NB4 (cell line): ENCODE data around the gene CALN1.
"Not testable (repeated sequence)": the region's sequence is repeated elsewhere in the genome, so short reads cannot be mapped to it uniquely, and the experiment has no call there.

Experiments used
- DNase-seq: peaks from one replicate; pipeline ENCODE4 v3.0.0; 2010; ENCODE audit warnings: low read depth
- H3K4me3 ChIP-seq: one replicate; pipeline ENCODE4 v1.5.1; 2011; ENCODE audit warnings: mild to moderate bottlenecking, low read depth, low read length, moderate library complexity
- CTCF ChIP-seq: IDR thresholded peaks from one replicate; pipeline ENCODE4 v1.5.1; 2012; ENCODE audit warnings: low read depth, low read length
- MYC ChIP-seq: IDR thresholded peaks from 2 replicates; pipeline ENCODE4 v1.6.1; 2011; ENCODE audit warnings: low read depth, low read length
- POLR2A ChIP-seq: IDR thresholded peaks from 2 replicates; pipeline ENCODE4 v1.6.1; 2011; ENCODE audit warnings: mild to moderate bottlenecking; ENCODE audit not compliant: insufficient read length; ENCODE audit errors: extremely low read depth
- TF ChIP-seq, protein P1 (sequence below): IDR thresholded peaks from 2 replicates; pipeline ENCODE4 v1.6.1; 2011; ENCODE audit warnings: low read depth, low read length

CALN1 gene

GRCh38 chr7:72219500-72219899 is 192.6 kb downstream of the CALN1 start:
- H3K4me3 ChIP-seq, result no peak overlapping the region
- TF ChIP-seq MYC, result no peak
- TF ChIP-seq POLR2A, result no peak
- TF ChIP-seq, protein P1, sequence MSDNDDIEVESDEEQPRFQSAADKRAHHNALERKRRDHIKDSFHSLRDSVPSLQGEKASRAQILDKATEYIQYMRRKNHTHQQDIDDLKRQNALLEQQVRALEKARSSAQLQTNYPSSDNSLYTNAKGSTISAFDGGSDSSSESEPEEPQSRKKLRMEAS, result no peak
- TF ChIP-seq CTCF, result no peak
- DNase-seq, result no peak

DNA sequence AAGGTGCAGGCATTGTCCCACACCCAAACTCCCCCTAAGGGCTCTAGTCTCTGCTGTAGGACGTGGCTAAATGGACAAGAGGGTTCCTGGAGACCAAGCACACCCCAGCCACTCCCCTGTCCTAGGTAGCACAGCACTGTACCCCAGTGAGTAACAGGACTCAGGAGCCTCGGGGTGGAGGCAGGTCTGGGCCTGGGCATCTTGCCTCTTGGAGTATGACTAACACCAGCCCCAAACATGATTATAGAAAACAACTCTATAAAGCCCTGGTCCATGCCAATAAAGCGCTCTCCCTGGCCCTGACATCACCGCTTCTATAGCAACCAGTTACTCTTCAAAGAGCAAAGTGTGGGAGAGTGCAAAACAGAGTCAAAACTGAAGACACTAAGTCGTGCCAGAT is 195.0 kb downstream of the CALN1 start:
- H3K4me3 ChIP-seq, result no peak overlapping the region
- no peak for TF ChIP-seq POLR2A
- TF ChIP-seq, protein P1, result no peak
- no peak for DNase-seq

- DNase-seq, result no peak
- TF ChIP-seq CTCF (no peak), MYC (no peak)
- TF ChIP-seq, protein P1, result no peak
- no peak overlapping the region for H3K4me3 ChIP-seq
Measured at GRCh38 chr7:72213769-72214168, 198.4 kb downstream of the CALN1 start.

DNA sequence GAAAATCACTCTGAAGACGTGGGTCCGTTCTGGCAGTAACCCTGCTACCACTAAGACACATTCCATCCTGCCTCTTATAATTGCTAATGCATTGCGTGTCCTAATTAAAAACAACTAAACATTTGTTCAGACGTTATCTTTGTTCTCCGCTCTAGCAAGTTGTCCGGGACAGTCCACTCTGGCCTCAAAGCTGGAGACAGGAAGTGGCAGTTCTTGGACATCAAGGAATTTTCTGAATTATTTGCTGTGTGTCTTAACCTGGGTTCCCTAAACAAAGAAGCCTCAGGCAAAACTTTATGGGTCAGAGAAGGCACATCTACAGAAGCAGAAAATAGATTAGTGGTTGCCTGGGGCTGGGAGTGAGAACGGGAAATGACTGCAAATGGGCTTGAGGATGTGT is 199.1 kb downstream of the CALN1 start:
- no peak for DNase-seq
- TF ChIP-seq, protein P1, result no peak
- TF ChIP-seq MYC, result no peak
- no peak for TF ChIP-seq POLR2A
- no peak for TF ChIP-seq CTCF
- no peak overlapping the region for H3K4me3 ChIP-seq

DNA sequence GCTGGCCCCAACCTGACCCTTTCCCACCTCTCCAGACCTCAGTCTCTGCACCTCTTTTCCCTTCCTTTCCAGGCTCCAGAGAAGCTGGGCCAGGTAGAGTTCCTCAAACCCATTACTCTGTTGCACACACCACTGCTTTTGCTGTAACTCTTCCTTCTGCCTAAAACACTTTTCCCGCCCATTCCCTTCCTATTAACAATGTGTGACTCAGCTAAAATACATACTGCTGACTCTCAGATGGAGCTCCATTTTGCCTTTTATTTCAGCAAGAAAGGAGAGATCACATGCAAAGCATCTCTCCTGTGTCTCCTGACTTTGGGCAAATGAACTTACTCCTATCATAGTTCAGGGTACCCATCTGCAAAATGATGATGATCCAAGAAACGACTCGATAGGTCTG is 201.0 kb downstream of the CALN1 start:
- DNase-seq, result no peak
- TF ChIP-seq, protein P1, result no peak
- TF ChIP-seq MYC, result no peak
- TF ChIP-seq POLR2A, result no peak
- TF ChIP-seq CTCF, result no peak

DNA sequence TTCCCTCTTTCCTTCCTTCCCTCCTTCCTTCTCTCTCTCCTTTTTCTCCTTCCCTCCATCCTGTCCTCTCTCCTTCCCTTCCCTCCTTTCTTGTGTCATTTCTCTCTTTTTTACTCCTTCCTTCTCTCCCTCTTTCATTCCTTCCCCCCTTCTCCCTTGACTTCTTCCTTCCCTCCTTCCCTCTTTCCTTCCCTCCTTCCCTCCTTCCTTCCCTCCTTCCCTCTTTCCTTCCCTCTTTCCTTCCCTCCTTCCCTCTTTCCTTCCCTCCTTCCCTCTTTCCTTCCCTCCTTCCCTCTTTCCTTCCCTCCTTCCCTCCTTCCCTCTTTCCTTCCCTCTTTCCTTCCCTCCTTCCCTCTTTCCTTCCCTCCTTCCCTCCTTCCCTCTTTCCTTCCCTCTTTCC is 203.1 kb downstream of the CALN1 start:
- H3K4me3 ChIP-seq, DNase-seq: not testable (repeated sequence)

More for the DNA sequence above, 201.0 kb downstream of the CALN1 start:
- no peak overlapping the region for H3K4me3 ChIP-seq

DNA sequence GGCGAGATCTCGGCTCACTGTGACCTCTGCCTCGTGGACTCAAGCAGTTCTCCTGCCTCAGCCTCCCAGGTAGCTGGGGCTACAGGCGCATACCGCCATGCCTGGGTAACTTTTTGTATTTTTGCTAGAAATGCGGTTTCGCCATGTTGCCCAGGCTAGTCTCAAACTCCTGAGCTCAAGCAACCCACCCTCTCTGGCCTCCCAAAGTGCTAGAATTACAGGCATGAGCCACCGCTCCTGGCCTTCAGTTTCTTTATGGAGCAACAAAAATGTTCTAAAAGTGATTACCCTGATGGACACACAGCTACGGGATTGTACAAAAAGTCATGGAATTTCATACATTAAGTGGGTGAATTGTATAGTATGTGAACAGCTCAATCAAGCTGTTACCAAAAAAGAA is 216.0 kb downstream of the CALN1 start:
- no peak for DNase-seq

More for the DNA sequence above, 216.0 kb downstream of the CALN1 start:
- H3K4me3 ChIP-seq, result no peak overlapping the region
- no peak for TF ChIP-seq CTCF
